Upper lobe of left lung (tissue), 4 donors: ENCODE results near the gene PPP6R3.

Experiments used
- CTCF ChIP-seq, 6 experiments: fragments of 450-650 bp in 4 of 6; fragments of 200-600 bp in 2 of 6; sonication (generic) in 2 of 6; IDR thresholded peaks; one replicate each; pipeline ENCODE4 v1.5.1; 2016 to 2019; ENCODE audit warnings: antibody characterized with exemption in 6 of 6
- POLR2A ChIP-seq, 4 donors: fragments of 450-650 bp; IDR thresholded peaks; one replicate each; pipeline ENCODE4 v1.5.1; 2016 to 2017; ENCODE audit warnings: antibody characterized with exemption in 4 of 4, mild to moderate bottlenecking in 2 of 4
- POLR2AphosphoS5 ChIP-seq, 2 donors: sonication (generic); formaldehyde crosslinking; IDR thresholded peaks; one replicate each; pipeline ENCODE4 v1.5.1; 2017; ENCODE audit warnings: antibody characterized with exemption in 2 of 2

GRCh38 chr11:68429661-68430060, 30.9 kb upstream of the PPP6R3 start:
- TF ChIP-seq POLR2A (IDR thresholded peaks at IDR 0.05) (no peak), CTCF (IDR thresholded peaks at IDR 0.05) (no peak), POLR2AphosphoS5 (IDR thresholded peaks at IDR 0.05) (no peak)
